Neural crest cell (in vitro differentiated cells): ENCODE measurements around the gene AKT3. TPM values are rescaled to one million over a fixed set of nuclear protein-coding genes. Genes with fewer than 3 reads are reported as not detected.
A peak's percentile ranks its signal among the peaks of the same experiment; 100 is the strongest.

Experiments
- DNase-seq: peaks from one replicate; pipeline ENCODE4 v3.0.0; 2021; ENCODE audit warnings: low read depth, mixed read lengths, low spot score
- H3K27ac Mint-ChIP-seq: one replicate; pipeline ENCODE4 v1.8.0; 2021; ENCODE audit warnings: mild to moderate bottlenecking, mixed read lengths; ENCODE audit not compliant: unreplicated experiment
- H3K27me3 Mint-ChIP-seq: 2 replicates; pipeline ENCODE4 v1.8.0; 2021; ENCODE audit warnings: low read depth, mild to moderate bottlenecking, mixed read lengths
- H3K36me3 Mint-ChIP-seq: 2 replicates; pipeline ENCODE4 v1.8.0; 2021; ENCODE audit warnings: low read depth, mild to moderate bottlenecking, mixed read lengths
- H3K4me1 Mint-ChIP-seq: 2 replicates; pipeline ENCODE4 v1.8.0; 2021; ENCODE audit warnings: mixed read lengths
- H3K4me3 Mint-ChIP-seq: one replicate; pipeline ENCODE4 v1.8.0; 2021; ENCODE audit warnings: mild to moderate bottlenecking, mixed read lengths
- H3K9me3 Mint-ChIP-seq: 2 replicates; pipeline ENCODE4 v1.8.0; 2021; ENCODE audit warnings: mixed read lengths
- CTCF ChIP-seq: fragments of 200-600 bp; sonication (generic); conservative IDR thresholded peaks from 2 replicates; pipeline ENCODE4 v1.5.0; 2021; ENCODE audit warnings: antibody characterized with exemption, mild to moderate bottlenecking
- total RNA-seq: library from RNA; stranded (reverse); gene quantifications from 2 replicates; pipeline ENCODE4 v1.2.1, GENCODE V29; 2021

The AKT3 gene
- total RNA-seq, 1 donor from 2014 or later: 38.2 TPM

DNA sequence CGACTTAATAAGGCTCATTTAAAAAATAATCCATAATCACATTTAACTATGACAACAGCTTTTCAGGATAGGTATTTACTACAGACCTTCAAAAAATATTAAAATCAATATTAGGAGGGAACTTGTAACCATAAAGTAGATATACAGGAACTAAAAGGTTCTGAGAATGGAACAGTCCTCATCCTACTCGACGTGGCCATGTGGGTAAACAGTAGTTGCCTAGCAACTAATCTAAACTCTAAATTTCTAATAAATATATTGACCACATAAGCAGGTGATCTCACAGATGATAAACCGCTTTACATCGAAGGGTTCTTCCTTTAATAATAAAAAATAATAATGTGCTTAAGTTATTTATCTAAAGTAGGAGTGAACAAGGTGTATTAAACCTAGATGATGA is 7.9 kb downstream of the AKT3 start:
- peaks cover 19% of the 10 kb centered on the region for H3K4me1 Mint-ChIP-seq
- H3K9me3 Mint-ChIP-seq: peaks cover 5% of the 10 kb centered on the region
- no peak for DNase-seq
- TF ChIP-seq CTCF: no peak
- H3K36me3 Mint-ChIP-seq: peaks cover 9% of the 10 kb centered on the region
- no peak overlapping the region for H3K4me3 Mint-ChIP-seq
- H3K27ac Mint-ChIP-seq: no peak overlapping the region
- H3K27me3 Mint-ChIP-seq: no peaks in the 10 kb centered on the region

DNA sequence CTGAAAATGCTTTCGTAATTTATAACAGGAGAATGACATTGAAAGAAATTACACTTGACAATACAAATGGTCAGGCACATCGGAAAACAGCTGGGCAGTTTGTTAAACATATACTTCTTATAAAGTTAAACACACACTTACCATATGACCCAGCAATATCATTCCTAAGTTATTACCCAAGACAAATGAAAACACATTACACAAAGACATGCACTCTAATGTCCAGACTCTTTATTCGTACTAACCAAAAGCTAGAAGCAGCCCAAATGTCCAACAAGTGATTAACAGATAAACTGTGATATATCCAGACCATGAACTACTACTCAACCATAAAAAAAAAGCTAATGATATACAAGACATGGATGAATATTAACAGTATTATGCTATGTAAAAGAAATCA is 8.5 kb downstream of the AKT3 start:
- no peak for TF ChIP-seq CTCF
- peaks cover 13% of the 10 kb centered on the region for H3K36me3 Mint-ChIP-seq
- H3K27ac Mint-ChIP-seq: no peak overlapping the region
- no peak overlapping the region for H3K4me3 Mint-ChIP-seq
- H3K4me1 Mint-ChIP-seq: peaks cover 19% of the 10 kb centered on the region
- DNase-seq: no peak
- peaks cover 5% of the 10 kb centered on the region for H3K9me3 Mint-ChIP-seq
- no peaks in the 10 kb centered on the region for H3K27me3 Mint-ChIP-seq

DNA sequence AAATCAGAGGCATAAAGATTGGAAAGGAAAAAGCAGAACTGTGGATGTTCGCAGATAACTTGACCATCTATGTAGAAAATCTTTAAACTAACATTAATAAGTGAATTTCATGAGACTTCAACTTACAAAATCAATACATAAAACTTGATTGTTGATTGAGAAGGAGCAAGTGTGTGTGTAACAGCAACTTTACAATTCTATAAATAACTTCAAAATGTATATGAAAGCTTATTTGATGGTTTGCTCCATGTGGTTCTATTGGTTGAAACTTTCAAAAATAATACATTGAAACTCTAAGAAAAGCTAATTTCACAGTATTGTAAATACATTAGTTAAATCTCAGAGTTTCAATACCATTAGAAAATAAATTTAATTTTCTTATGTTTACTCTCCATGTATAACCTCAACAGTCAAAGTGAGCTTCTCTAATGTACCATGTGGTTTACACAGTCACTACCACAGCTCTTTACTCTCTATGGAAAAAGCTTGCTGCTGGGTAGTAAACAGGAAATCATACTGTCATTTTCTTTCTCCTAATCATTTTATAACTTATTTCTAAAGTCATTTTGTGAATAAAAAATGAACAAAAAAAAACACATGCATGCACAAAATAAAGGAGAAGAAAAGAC is 12.0 kb downstream of the AKT3 start:
- TF ChIP-seq CTCF: no peak
- peaks cover 17% of the 10 kb centered on the region for H3K9me3 Mint-ChIP-seq
- peaks cover 30% of the 10 kb centered on the region for H3K36me3 Mint-ChIP-seq
- peaks cover 13% of the 10 kb centered on the region for H3K4me1 Mint-ChIP-seq
- no peaks in the 10 kb centered on the region for H3K27me3 Mint-ChIP-seq
- DNase-seq: no peak
- no peak overlapping the region for H3K27ac Mint-ChIP-seq
- H3K4me3 Mint-ChIP-seq: no peak overlapping the region

GRCh38 chr1:243834130-243834529 is 15.9 kb downstream of the AKT3 start:
- no peaks in the 10 kb centered on the region for H3K4me1 Mint-ChIP-seq
- peaks cover 30% of the 10 kb centered on the region for H3K36me3 Mint-ChIP-seq
- DNase-seq: no peak
- no peak for TF ChIP-seq CTCF
- H3K9me3 Mint-ChIP-seq: peaks cover 17% of the 10 kb centered on the region
- no peaks in the 10 kb centered on the region for H3K27me3 Mint-ChIP-seq
- H3K4me3 Mint-ChIP-seq: no peak overlapping the region
- no peak overlapping the region for H3K27ac Mint-ChIP-seq

DNA sequence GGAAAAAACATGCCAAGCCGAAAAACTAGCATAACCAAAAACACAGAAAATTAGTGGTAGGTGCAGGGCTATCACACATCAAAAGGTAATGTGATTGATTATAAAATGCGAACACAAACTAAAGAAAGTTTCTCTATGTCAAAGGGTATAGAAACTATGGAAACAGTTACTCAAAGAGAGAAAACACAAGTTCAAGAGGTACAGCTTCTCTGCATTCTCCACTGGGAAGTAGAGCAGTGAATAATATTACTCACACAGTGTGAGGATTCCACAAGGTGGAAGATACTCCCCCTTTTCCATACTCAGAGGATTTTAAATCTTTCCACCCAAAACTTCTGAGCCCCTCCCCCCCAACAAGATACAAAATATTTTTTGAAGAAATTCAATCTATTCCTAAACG is 18.6 kb downstream of the AKT3 start:
- Mint-ChIP-seq H3K36me3 (peaks cover 23% of the 10 kb centered on the region), H3K4me3 (no peak overlapping the region), H3K4me1 (no peaks in the 10 kb centered on the region), H3K27ac (peak overlapping the region; percentile 28), H3K9me3 (peaks cover 12% of the 10 kb centered on the region), H3K27me3 (no peaks in the 10 kb centered on the region)
- DNase-seq: no peak
- no peak for TF ChIP-seq CTCF
